AML-193 (cell line): Measurements from ENCODE around the gene ATOSB.

Experiments
- DNase-seq, 2 experiments: peaks; one replicate each; lab custom pipeline; 2025; lab: John Stamatoyannopoulos, UW

The ATOSB gene

GRCh38 chr9:35054871-35055644, 60.6 kb downstream of the ATOSB start:
- DNase-seq, result no peak

- no peak for DNase-seq
These were observed 61.4 kb downstream of the ATOSB start for GRCh38 chr9:35054185-35054835.
